Tibial nerve (tissue), 4 donors: ENCODE results near the gene TBC1D4. TPM values are rescaled to one million over a fixed set of nuclear protein-coding genes. Genes with fewer than 3 reads are reported as not detected.

ENCODE experiments used
- DNase-seq, 2 donors: peaks; one replicate each; pipeline ENCODE4 v3.0.0-alpha.2; 2019; ENCODE audit warnings: low spot score in 2 of 2
- H3K27ac ChIP-seq, 4 donors: fragments of 200-600 bp; sonication (generic) in 3 of 4; one replicate each; pipeline ENCODE4 v1.5.1; 2017 to 2019; ENCODE audit warnings: mild to moderate bottlenecking in 1 of 4
- H3K27me3 ChIP-seq, 2 donors: fragments of 200-600 bp; sonication (generic) in 1 of 2; one replicate each; pipeline versions ENCODE4 v1.5.1 to v1.6.0; 2017 to 2019
- H3K36me3 ChIP-seq, 3 donors: fragments of 200-600 bp; sonication (generic); one replicate each; pipeline ENCODE4 v1.5.1; 2018 to 2019
- H3K4me1 ChIP-seq, 4 donors: fragments of 200-600 bp; sonication (generic) in 3 of 4; one replicate each; pipeline ENCODE4 v1.5.1; 2017 to 2019
- H3K4me3 ChIP-seq, 4 donors: fragments of 200-600 bp; sonication (generic) in 3 of 4; one replicate each; pipeline ENCODE4 v1.5.1; 2017 to 2019; ENCODE audit warnings: mild to moderate bottlenecking in 1 of 4, moderate library complexity in 1 of 4
- H3K9me3 ChIP-seq, 4 donors: fragments of 200-600 bp; sonication (generic) in 3 of 4; one replicate each; pipeline ENCODE4 v1.5.1; 2017 to 2019
- EP300 ChIP-seq, 2 donors: sonication (generic); formaldehyde crosslinking; IDR thresholded peaks; one replicate each; pipeline ENCODE4 v1.6.1; 2017; ENCODE audit warnings: antibody characterized with exemption in 2 of 2, mild to moderate bottlenecking in 1 of 2
- POLR2A ChIP-seq, 2 donors: fragments of 450-650 bp; IDR thresholded peaks; one replicate each; pipeline ENCODE4 v1.6.1; 2017; ENCODE audit warnings: antibody characterized with exemption in 2 of 2, mild to moderate bottlenecking in 2 of 2, moderate library complexity in 2 of 2
- WGBS, 2 donors: methylation state at CpG; one replicate each; pipeline ENCODE4 v1.1.5; 2018; 5-methylcytosine and 5-hydroxymethylcytosine counted together
- total RNA-seq, 4 donors: library from RNA; depleted of rRNA; stranded (reverse); fragments of >200 nt; gene quantifications; one replicate each; pipeline ENCODE4 v1.1.0, GENCODE V29; 2016
- TF ChIP-seq, protein P1 (sequence below), 5 experiments: fragments of 200-600 bp in 3 of 5; fragments of 450-650 bp in 2 of 5; sonication (generic) in 3 of 5; IDR thresholded peaks; one replicate each; pipeline ENCODE4 v1.5.1; 2016 to 2019; ENCODE audit warnings: antibody characterized with exemption in 5 of 5, mild to moderate bottlenecking in 3 of 5, moderate library complexity in 2 of 5

Gene TBC1D4
- total RNA-seq, 4 donors from 2014 or later: 17.7 to 45.4 (median 33.4) TPM

DNA sequence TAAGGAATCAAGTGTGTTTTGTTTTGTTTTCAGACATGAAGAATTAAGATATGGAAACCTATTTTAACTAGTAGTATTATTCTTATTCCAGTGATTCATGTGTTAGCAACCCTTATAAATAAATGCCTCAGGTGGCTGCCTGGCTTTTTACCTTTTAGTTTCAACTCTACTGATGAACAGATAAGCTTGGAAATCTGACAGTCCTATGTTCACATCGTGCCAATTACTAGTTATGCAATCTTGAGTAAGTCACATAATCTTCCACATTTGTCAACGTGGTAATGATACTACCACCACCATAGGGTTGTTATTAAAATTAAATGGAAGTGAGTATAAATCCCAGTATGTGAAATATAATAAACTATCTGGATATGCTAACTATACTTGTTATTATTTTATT, 64.3 kb downstream of the TBC1D4 start:
- WGBS, 2 donors: 60 to 63% methylated on average over 2 of the region's 2 CpGs
- no peaks in the 10 kb centered on the region for H3K36me3 ChIP-seq
- peak overlapping the region in 1 of 4 donors; percentile 48 for H3K27ac ChIP-seq
- H3K27me3 ChIP-seq: no peaks in the 10 kb centered on the region
- DNase-seq: no peak
- H3K9me3 ChIP-seq: no peaks in the 10 kb centered on the region
- H3K4me3 ChIP-seq: no peak overlapping the region
- peaks cover 0 to 77% (median 19%) of the 10 kb centered on the region in 4 donors for H3K4me1 ChIP-seq
- TF ChIP-seq, protein P1, sequence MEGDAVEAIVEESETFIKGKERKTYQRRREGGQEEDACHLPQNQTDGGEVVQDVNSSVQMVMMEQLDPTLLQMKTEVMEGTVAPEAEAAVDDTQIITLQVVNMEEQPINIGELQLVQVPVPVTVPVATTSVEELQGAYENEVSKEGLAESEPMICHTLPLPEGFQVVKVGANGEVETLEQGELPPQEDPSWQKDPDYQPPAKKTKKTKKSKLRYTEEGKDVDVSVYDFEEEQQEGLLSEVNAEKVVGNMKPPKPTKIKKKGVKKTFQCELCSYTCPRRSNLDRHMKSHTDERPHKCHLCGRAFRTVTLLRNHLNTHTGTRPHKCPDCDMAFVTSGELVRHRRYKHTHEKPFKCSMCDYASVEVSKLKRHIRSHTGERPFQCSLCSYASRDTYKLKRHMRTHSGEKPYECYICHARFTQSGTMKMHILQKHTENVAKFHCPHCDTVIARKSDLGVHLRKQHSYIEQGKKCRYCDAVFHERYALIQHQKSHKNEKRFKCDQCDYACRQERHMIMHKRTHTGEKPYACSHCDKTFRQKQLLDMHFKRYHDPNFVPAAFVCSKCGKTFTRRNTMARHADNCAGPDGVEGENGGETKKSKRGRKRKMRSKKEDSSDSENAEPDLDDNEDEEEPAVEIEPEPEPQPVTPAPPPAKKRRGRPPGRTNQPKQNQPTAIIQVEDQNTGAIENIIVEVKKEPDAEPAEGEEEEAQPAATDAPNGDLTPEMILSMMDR (IDR thresholded peaks at IDR 0.05): no peak
- TF ChIP-seq EP300 (IDR thresholded peaks at IDR 0.05): no peak
- no peak for TF ChIP-seq POLR2A (IDR thresholded peaks at IDR 0.05)

DNA sequence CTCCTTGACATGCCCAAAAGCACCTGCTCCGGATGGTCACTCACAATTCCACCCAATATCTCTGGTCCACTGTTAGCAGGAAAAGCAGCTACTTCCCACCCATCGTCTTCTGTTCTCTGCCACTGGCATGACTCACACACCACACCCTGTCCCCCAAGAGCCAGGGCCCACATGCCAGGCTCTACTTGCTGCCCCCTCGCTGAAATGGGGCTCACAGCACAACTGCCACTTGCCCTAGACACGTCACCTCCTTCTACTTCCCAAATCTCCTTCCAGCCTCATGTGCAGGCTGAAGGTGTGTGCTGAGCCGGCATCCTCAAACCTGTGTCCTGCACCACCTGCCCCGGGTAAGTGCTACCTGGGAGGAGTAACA, 65.0 kb downstream of the TBC1D4 start:
- no peak for DNase-seq
- Histone ChIP-seq H3K9me3 (no peaks in the 10 kb centered on the region), H3K36me3 (no peaks in the 10 kb centered on the region), H3K27ac (peak overlapping the region in 2 of 4 donors; percentile 20 to 48), H3K27me3 (no peaks in the 10 kb centered on the region), H3K4me3 (no peak overlapping the region), H3K4me1 (peaks cover 0 to 72% (median 19%) of the 10 kb centered on the region in 4 donors)
- TF ChIP-seq POLR2A (IDR thresholded peaks at IDR 0.05): no peak
- no peak for TF ChIP-seq EP300 (IDR thresholded peaks at IDR 0.05)
- 86 to 87% methylated on average over 6 of the region's 6 CpGs for WGBS, 2 donors

DNA sequence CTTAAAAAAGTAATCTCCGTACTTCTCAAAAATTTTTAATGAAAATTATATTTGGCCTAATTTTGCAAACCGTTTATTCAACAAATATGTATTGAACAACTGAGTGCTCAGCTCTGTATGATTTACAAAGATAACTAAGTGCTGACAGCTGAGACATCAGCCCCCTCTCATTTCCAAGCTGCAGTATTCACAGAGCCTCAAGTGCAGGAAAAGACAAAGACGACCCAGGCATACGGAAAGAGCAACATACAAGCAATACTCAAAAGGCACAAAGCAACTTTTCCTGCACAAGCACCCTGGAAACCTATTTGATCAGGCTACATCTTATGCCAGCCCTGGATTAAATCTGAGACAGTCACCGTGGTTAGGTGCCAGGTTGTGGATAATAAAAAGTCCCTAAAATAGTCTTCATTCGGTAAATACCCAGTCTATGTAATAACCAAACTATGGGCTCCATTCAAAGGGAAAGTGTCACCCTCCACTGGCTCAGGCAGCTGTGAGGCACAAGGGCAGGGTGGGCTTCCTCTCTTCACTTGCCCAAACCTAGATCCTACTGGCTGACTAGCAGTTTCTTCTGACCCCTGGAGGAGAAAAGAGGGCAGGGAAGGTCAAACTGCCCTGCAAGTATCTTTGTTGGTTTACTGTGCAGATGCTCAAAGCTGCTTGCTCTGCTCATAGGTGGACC, 65.5 kb downstream of the TBC1D4 start:
- H3K27ac ChIP-seq: peak overlapping the region in 2 of 4 donors; percentile 20 to 48
- no peak for DNase-seq
- WGBS, 2 donors: 33 to 34% methylated on average over 6 of the region's 6 CpGs

DNA sequence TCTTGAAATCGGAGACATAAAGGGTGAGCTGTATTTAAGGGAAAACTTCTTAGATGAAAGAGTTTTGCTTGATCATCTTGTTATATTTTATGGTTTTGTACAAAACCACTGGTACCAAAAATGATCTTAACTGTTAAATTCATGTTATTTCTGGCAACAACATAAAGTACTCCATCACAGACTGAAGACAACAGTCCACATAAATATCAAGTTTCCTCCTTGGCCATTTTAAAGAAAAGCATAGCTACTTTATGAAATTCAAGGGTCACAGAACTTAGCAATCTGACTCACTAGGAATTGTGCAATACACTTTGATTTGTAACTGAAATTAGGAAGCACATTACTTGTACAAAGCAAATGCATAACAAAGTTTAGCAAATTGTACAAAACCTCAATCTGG, 66.3 kb downstream of the TBC1D4 start:
- Histone ChIP-seq H3K4me1 (peaks cover 0 to 59% (median 18%) of the 10 kb centered on the region in 4 donors), H3K27ac (peak overlapping the region in 2 of 4 donors; percentile 36 to 48), H3K4me3 (no peak overlapping the region), H3K27me3 (no peaks in the 10 kb centered on the region), H3K36me3 (no peaks in the 10 kb centered on the region), H3K9me3 (no peaks in the 10 kb centered on the region)
- DNase-seq: no peak
- 47 to 48% methylated on average over 1 of the region's 1 CpG for WGBS, 2 donors
- TF ChIP-seq EP300 (IDR thresholded peaks at IDR 0.05) (peak in 1 of 2 donors; percentile 63), POLR2A (IDR thresholded peaks at IDR 0.05) (no peak)
- TF ChIP-seq, protein P1 (IDR thresholded peaks at IDR 0.05): no peak

More for the DNA sequence above, 65.5 kb downstream of the TBC1D4 start:
- no peaks in the 10 kb centered on the region for H3K9me3 ChIP-seq
- H3K36me3 ChIP-seq: no peaks in the 10 kb centered on the region
- H3K4me1 ChIP-seq: peaks cover 0 to 67% (median 19%) of the 10 kb centered on the region in 4 donors
- TF ChIP-seq, protein P1 (IDR thresholded peaks at IDR 0.05): no peak
- TF ChIP-seq EP300 (IDR thresholded peaks at IDR 0.05) (no peak), POLR2A (IDR thresholded peaks at IDR 0.05) (no peak)
- no peaks in the 10 kb centered on the region for H3K27me3 ChIP-seq
- no peak overlapping the region for H3K4me3 ChIP-seq

DNA sequence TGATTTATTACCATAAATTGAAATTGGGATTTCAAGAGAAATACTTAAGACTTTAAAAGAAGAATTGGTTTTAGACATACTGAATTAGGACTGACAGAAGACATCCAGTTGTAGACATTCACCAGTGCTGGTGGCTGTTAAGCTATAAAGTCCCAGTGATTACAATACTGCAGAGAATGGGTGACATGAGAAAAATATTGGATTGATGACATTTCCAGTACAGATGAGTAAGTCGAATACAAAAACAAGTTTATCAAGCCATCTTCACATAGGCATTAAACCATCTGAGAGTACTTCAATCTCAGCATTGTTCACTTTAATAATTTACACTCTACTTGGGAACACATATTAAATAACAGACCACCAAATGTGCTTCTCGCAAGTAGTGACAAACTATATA, 66.8 kb downstream of the TBC1D4 start:
- Histone ChIP-seq H3K36me3 (no peaks in the 10 kb centered on the region), H3K27ac (peak overlapping the region in 2 of 4 donors; percentile 36 to 48), H3K27me3 (no peaks in the 10 kb centered on the region), H3K9me3 (no peaks in the 10 kb centered on the region), H3K4me3 (no peak overlapping the region), H3K4me1 (peaks cover 0 to 57% (median 18%) of the 10 kb centered on the region in 4 donors)
- WGBS, 2 donors: 73 to 78% methylated on average over 2 of the region's 2 CpGs
- no peak for TF ChIP-seq POLR2A (IDR thresholded peaks at IDR 0.05)
- TF ChIP-seq, protein P1 (IDR thresholded peaks at IDR 0.05): no peak
- no peak for TF ChIP-seq EP300 (IDR thresholded peaks at IDR 0.05)
- DNase-seq: no peak
